Measurements from ENCODE around the gene MZT2B. TPM values are rescaled to one million over a fixed set of nuclear protein-coding genes. Genes with fewer than 3 reads are reported as not detected.
"Not testable (repeated sequence)": the region's sequence is repeated elsewhere in the genome, so short reads cannot be mapped to it uniquely, and the experiment has no call there.

Gene MZT2B
- polyA plus RNA-seq, 1 donor from 2014 or later, result 257 TPM

- H3K27me3 ChIP-seq (ENCODE audit: insufficient read depth, low read depth, low read length); H3K9ac ChIP-seq (ENCODE audit: low read length); H3K79me2 ChIP-seq (replicated peaks; ENCODE audit: insufficient read depth, low read length); H3K27ac ChIP-seq (ENCODE audit: low read length); H3K4me2 ChIP-seq (ENCODE audit: low read length); H4K20me1 ChIP-seq (ENCODE audit: insufficient read depth); H3K9me2 ChIP-seq (ENCODE audit: insufficient read depth, low read length); H3K36me3 ChIP-seq (ENCODE audit: insufficient read depth, low read length); H2AFZ ChIP-seq (ENCODE audit: low read depth, low read length); H3K4me3 ChIP-seq (ENCODE audit: low read length); H3F3A ChIP-seq (ENCODE audit: insufficient read depth, low read length, poor library complexity, severe bottlenecking); H3K9me3 ChIP-seq (ENCODE audit: low read length): not testable (repeated sequence)
These were observed 44.9 kb upstream of the MZT2B start for GRCh38 chr2:130137118-130137517.

GRCh38 chr2:130138326-130138725 is 43.7 kb upstream of the MZT2B start:
- H3K27ac ChIP-seq (ENCODE audit: low read length); H3K4me2 ChIP-seq (ENCODE audit: low read length); H3K4me3 ChIP-seq (ENCODE audit: low read length); H3F3A ChIP-seq (ENCODE audit: insufficient read depth, low read length, poor library complexity, severe bottlenecking); H3K9me3 ChIP-seq (ENCODE audit: low read length); H2AFZ ChIP-seq (ENCODE audit: low read depth, low read length); H3K79me2 ChIP-seq (replicated peaks; ENCODE audit: insufficient read depth, low read length); H4K20me1 ChIP-seq (ENCODE audit: insufficient read depth); H3K27me3 ChIP-seq (ENCODE audit: insufficient read depth, low read depth, low read length); H3K9me2 ChIP-seq (ENCODE audit: insufficient read depth, low read length); H3K9ac ChIP-seq (ENCODE audit: low read length); H3K36me3 ChIP-seq (ENCODE audit: insufficient read depth, low read length): not testable (repeated sequence)

GRCh38 chr2:130138841-130139251 is 43.2 kb upstream of the MZT2B start:
- not testable (repeated sequence) for H3K9me2 ChIP-seq (ENCODE audit: insufficient read depth, low read length); H3K9ac ChIP-seq (ENCODE audit: low read length); H2AFZ ChIP-seq (ENCODE audit: low read depth, low read length); H3F3A ChIP-seq (ENCODE audit: insufficient read depth, low read length, poor library complexity, severe bottlenecking); H3K4me3 ChIP-seq (ENCODE audit: low read length); H3K27ac ChIP-seq (ENCODE audit: low read length); H3K9me3 ChIP-seq (ENCODE audit: low read length); H3K4me2 ChIP-seq (ENCODE audit: low read length); H3K27me3 ChIP-seq (ENCODE audit: insufficient read depth, low read depth, low read length); H4K20me1 ChIP-seq (ENCODE audit: insufficient read depth); H3K36me3 ChIP-seq (ENCODE audit: insufficient read depth, low read length); H3K79me2 ChIP-seq (replicated peaks; ENCODE audit: insufficient read depth, low read length)

GRCh38 chr2:130139331-130140280 is 42.5 kb upstream of the MZT2B start:
- not testable (repeated sequence) for H3K27me3 ChIP-seq (ENCODE audit: insufficient read depth, low read depth, low read length); H3K9me3 ChIP-seq (ENCODE audit: low read length); H3K9ac ChIP-seq (ENCODE audit: low read length); H3K79me2 ChIP-seq (replicated peaks; ENCODE audit: insufficient read depth, low read length); H3K36me3 ChIP-seq (ENCODE audit: insufficient read depth, low read length); H2AFZ ChIP-seq (ENCODE audit: low read depth, low read length); H3K27ac ChIP-seq (ENCODE audit: low read length); H3K4me3 ChIP-seq (ENCODE audit: low read length); H4K20me1 ChIP-seq (ENCODE audit: insufficient read depth); H3K4me2 ChIP-seq (ENCODE audit: low read length); H3K9me2 ChIP-seq (ENCODE audit: insufficient read depth, low read length); H3F3A ChIP-seq (ENCODE audit: insufficient read depth, low read length, poor library complexity, severe bottlenecking)

GRCh38 chr2:130140516-130140915 is 41.5 kb upstream of the MZT2B start:
- not testable (repeated sequence) for H3K36me3 ChIP-seq (ENCODE audit: insufficient read depth, low read length); H3K27ac ChIP-seq (ENCODE audit: low read length); H3K9me2 ChIP-seq (ENCODE audit: insufficient read depth, low read length); H4K20me1 ChIP-seq (ENCODE audit: insufficient read depth); H3K4me3 ChIP-seq (ENCODE audit: low read length); H3K4me2 ChIP-seq (ENCODE audit: low read length); H3K9ac ChIP-seq (ENCODE audit: low read length); H3K79me2 ChIP-seq (replicated peaks; ENCODE audit: insufficient read depth, low read length); H2AFZ ChIP-seq (ENCODE audit: low read depth, low read length); H3K9me3 ChIP-seq (ENCODE audit: low read length); H3F3A ChIP-seq (ENCODE audit: insufficient read depth, low read length, poor library complexity, severe bottlenecking); H3K27me3 ChIP-seq (ENCODE audit: insufficient read depth, low read depth, low read length)

- not testable (repeated sequence) for H3K27me3 ChIP-seq (ENCODE audit: insufficient read depth, low read depth, low read length); H3K4me3 ChIP-seq (ENCODE audit: low read length); H4K20me1 ChIP-seq (ENCODE audit: insufficient read depth); H3K36me3 ChIP-seq (ENCODE audit: insufficient read depth, low read length); H3F3A ChIP-seq (ENCODE audit: insufficient read depth, low read length, poor library complexity, severe bottlenecking); H3K4me2 ChIP-seq (ENCODE audit: low read length); H3K27ac ChIP-seq (ENCODE audit: low read length); H3K9me2 ChIP-seq (ENCODE audit: insufficient read depth, low read length); H3K9ac ChIP-seq (ENCODE audit: low read length); H3K9me3 ChIP-seq (ENCODE audit: low read length); H2AFZ ChIP-seq (ENCODE audit: low read depth, low read length); H3K79me2 ChIP-seq (replicated peaks; ENCODE audit: insufficient read depth, low read length)
These were observed 41.1 kb upstream of the MZT2B start for GRCh38 chr2:130141002-130141401.

GRCh38 chr2:130141645-130142370 is 40.3 kb upstream of the MZT2B start:
- H3K79me2 ChIP-seq (replicated peaks; ENCODE audit: insufficient read depth, low read length); H2AFZ ChIP-seq (ENCODE audit: low read depth, low read length); H3K36me3 ChIP-seq (ENCODE audit: insufficient read depth, low read length); H3K9me3 ChIP-seq (ENCODE audit: low read length); H3K9ac ChIP-seq (ENCODE audit: low read length); H3F3A ChIP-seq (ENCODE audit: insufficient read depth, low read length, poor library complexity, severe bottlenecking); H3K4me3 ChIP-seq (ENCODE audit: low read length); H3K27ac ChIP-seq (ENCODE audit: low read length); H3K9me2 ChIP-seq (ENCODE audit: insufficient read depth, low read length); H3K27me3 ChIP-seq (ENCODE audit: insufficient read depth, low read depth, low read length); H3K4me2 ChIP-seq (ENCODE audit: low read length); H4K20me1 ChIP-seq (ENCODE audit: insufficient read depth): not testable (repeated sequence)
